Stimulated activated CD8-positive, alpha-beta memory T cell treated with anti-CD3 and anti-CD28 coated beads, Interleukin-4, amount 100 ng/mL, for 4 hours (primary cell): ENCODE data around the gene ZNF444.
"Not testable (repeated sequence)": the region's sequence is repeated elsewhere in the genome, so short reads cannot be mapped to it uniquely, and the experiment has no call there.

Experiments
- DNase-seq, 2 donors: peaks; one replicate each; pipeline ENCODE4 v3.0.0-alpha.2; 2020; ENCODE audit warnings: low read depth in 2 of 2, low spot score in 1 of 2

Gene ZNF444

DNA sequence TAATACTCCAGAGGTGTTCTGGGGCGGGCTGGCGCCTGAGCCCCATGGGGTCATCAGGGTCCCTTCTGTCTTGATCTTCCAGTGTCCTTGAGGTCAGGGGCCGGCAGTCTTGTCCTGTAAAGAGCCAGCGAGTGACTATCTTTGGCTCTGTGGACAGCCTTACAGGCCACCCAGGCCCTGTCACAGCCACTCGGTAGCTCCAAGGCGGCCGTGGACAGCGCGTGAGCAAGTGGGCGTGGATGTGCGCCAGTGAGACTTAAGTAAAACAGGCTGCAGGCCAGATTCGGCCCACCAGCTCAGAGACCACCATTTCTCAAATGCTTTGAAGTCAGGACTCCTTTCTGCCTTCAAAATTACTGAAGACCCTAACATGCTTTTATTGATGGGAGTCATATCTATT, 3.7 kb downstream of the ZNF444 start:
- DNase-seq, result no peak

DNA sequence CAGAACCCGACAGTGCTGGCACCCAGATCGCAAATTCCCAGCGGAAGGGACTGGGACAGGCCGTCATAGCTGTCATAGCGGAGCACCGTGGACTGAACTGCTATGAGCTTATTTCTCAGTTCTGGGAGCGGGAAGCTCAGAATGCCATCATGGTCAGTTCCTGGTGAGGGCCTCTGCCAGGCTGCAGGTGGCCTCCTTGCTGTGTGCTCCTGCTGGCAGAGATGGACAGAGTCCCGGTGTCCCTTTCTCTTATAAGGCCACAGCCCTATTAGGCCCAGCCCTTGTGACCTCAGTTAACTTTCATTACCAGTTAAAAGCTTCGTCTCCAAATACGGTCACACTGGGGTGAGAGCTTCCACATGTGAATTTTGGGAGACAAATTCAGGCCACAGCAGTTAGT, 4.6 kb downstream of the ZNF444 start:
- no peak for DNase-seq

- no peak for DNase-seq
Observed at GRCh38 chr19:56146904-56147303, 5.8 kb downstream of the ZNF444 start.

- DNase-seq, result no peak
Observed at GRCh38 chr19:56147307-56147706, 6.2 kb downstream of the ZNF444 start.

DNA sequence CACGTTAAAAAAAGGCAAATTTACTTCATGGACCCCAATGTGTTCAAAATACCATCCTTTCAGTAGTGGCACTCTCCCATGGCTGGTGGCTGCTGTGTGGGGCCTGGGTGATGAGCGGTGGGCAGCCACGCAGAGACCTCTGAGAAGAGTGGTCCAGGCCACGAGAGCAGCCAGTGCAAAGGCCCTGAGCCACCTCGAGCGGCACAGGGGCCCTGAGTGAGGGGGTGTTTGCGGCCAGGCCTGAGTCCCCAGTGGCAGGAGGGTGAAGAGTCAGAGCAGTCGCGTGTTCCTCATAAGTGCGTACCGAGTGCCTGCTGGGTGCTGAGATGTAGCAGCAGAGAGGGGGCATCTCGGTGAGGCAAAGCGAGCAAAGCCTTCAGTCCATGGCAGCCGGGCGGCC, 7.0 kb downstream of the ZNF444 start:
- DNase-seq, result no peak

- not testable (repeated sequence) for DNase-seq
Observed at GRCh38 chr19:56148955-56149655, 8.0 kb downstream of the ZNF444 start.

GRCh38 chr19:56149656-56150038, 8.6 kb downstream of the ZNF444 start:
- DNase-seq, result no peak

DNA sequence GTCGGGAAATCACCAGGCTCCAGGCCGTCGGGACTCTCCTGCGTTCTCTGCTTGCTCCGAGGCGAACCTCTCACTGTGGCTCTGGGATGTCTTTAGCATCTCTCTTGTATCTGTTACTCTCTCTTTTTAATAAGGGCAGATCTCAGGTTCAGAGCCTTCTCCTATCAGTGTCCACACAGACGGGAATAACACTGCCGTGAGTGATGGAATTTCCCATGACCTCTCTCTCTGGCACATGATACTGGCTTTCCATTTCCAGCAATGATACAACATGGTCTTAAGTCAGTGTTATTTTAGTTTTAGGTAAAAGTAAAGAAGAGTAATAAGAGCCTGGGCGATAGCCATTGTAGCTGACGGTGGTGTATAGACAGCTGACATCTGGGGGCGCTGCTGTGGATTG, 9.3 kb downstream of the ZNF444 start:
- DNase-seq, result no peak

DNA sequence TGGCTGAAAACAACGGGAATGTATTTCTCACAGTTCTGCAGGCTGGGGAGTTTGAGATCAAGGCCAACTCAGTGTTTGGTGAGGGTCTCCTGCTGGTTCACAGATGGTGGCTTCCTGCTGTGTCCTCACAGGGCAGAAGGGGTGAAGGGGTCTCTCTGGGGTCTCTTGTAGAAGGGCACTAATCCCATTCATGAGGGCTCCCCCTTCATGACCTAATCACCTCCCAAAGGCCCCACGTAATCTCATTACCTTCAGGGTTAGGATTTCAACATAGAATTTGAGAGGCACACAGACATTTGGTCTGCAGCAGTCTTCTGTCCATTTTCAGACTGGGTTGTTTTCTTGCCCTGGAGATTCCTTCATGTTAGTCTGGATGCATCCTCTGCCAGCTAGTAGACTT, 11.6 kb downstream of the ZNF444 start:
- DNase-seq, result no peak

DNA sequence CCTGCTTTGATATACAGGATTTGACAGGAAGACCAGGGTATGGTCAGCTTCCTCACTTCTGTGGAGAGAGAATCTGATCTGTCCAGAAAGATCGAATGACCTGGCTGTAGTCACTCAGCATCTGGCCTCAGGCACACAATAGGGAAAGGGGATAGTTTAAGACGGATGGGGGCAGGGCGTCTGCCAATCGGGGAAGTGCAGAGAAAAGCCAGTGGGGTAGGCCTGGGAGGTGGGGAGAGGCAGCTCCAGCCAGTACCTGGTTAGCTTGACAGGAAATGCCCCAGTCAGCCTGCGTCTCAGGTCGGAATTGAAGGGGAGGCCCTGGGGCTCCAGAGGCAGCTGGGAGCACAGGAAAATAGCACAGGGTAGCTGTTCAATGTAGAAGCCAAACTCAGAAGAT, 12.4 kb downstream of the ZNF444 start:
- DNase-seq, result no peak

DNA sequence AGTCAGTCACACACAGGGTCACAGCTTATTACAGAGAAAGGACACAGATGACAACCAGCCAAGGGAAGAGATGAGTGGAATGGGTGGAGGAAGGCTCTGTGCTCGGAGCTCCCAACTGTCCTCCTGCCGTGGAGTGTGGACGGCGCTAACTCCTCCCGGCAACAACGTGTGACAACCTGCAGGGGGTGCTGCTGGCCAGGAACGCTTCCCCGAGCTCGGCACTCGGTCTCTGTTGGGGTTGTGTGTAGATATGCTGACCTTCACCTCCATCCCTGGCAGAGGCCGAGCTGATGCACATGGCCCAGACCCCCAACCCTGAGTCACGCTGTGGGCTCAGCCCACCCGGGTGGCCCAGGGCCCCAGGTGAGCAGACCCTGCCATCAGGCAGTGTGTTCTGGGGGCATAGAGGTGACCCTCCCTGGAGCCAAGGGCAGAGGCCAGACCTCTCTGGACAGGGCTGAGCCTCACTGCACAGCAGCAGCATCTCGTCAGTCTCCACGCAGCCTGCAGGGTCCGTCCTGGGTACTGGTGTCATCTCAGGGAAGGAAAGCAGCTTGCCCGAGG, 14.1 kb downstream of the ZNF444 start:
- DNase-seq, result no peak

- no peak for DNase-seq
Observed at GRCh38 chr19:56156768-56157167, 15.7 kb downstream of the ZNF444 start.

DNA sequence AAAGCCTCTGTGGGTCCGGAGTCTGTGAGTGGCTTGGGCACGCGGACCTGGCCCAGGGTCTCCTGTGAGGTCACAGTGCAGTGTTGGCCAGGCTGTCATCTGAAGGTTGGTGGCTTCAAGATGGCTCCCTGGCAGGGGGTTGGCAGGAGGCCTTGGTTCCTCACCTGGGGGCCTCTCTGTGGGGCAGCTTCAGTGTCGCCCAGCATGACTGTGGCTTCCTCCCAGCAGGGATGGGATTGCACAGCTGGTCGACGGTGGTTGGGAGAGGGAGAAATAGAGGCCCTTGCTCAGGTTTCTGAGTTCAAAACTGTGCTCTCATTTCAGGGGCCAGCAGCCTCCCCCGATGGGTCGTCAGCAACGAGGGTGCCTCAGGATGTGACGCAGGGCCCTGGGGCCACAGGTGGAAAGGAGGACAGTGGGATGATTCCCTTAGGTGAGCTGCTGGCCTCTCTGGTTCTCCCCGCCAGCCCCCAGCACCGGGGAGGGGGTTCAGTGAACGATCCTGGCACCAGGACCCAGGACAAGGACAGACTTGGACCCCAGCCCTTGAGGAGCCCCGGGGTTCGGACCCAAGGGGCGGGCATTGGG, 17.2 kb downstream of the ZNF444 start:
- no peak for DNase-seq

DNA sequence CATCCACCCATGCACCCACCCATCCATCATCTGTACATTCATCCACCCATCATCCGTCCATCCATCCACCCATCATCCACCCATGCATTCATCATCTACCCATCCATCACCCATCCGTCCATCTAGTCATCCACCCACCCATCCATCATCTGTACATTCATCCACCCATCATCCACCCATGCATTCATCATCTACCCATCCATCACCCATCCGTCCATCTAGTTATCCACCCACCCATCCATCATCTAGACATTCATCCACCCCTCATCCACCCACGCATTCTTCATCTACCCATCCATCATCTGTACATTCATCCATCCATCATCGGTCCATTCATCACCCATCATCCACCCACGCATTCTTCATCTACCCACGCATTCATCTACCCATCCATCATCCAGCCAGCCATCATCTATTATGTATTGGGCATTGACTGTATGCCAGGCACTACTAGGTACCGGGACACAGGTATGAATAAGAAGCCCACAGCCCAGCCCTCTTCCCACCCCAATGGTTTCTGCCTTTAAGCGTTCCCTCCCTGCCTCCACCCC, 18.0 kb downstream of the ZNF444 start:
- DNase-seq, result no peak

GRCh38 chr19:56159622-56160271, 18.7 kb downstream of the ZNF444 start:
- DNase-seq, result no peak

DNA sequence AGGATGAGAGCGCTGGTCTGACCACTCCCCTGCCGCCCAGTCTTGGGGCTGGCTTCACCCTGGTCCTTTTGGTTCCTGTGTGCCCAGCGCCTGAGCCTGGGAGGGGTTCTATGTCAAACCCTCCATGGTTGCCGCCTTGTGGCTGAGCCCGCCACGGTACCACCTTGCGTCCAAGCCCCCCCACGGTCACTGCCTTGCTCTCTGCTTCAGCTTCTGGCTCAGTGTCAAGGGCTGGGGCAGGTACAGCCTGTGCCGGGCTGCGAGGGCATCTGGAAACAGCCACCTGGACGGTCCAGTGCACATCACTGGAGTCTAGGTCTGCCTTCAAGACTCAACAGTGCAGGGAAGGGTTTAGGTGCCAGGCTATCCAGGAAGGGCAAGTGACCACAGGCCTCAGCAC, 20.4 kb downstream of the ZNF444 start:
- DNase-seq, result no peak

DNA sequence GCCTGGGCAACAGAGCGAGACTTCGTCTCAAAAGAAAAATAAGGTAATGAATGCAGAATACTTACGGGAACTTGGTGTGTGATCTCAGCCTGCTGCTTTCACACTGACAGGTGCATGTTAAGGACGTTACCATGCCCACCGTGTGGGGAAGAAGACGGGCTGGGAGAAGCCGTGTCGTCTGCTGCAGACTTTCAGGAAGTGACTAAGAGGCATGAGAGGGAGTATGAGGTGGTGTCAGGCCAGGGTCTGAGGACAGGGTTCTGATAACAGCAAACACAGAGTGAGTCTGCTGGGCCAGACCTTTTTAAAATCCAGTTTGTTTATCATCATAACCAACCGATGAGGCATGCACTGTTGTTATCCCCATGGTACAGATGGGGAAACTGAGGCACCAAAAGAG, 21.2 kb downstream of the ZNF444 start:
- no peak for DNase-seq

- no peak for DNase-seq
Observed at GRCh38 chr19:56163097-56163496, 22.0 kb downstream of the ZNF444 start.

DNA sequence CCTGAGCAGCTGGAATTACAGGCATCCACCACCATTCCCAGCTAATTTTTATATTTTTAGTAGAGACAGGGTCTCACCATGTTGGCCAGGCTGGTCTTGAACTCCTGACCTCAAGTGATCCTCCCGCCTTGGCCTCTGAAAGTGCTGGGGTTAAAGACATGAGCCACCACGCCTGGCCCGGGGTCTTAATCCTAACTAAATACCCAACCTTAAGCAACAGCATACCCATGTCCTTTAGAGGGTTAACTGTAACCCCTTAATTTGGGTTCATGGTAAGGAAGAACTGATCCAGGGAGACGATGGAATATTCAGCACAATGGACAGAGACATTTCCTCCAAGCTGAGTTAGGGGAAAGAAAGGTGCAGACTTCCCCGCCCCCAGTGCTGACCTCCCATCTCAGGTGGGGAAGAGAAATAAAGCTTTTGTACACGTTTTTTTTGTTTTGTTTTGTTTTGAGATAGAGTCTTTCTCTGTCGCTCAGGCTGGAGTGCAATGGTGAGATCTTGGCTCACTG, 26.0 kb downstream of the ZNF444 start:
- no peak for DNase-seq

GRCh38 chr19:56170261-56170660, 29.2 kb downstream of the ZNF444 start:
- DNase-seq, result no peak

- no peak for DNase-seq
Observed at GRCh38 chr19:56174086-56174485, 33.0 kb downstream of the ZNF444 start.

DNA sequence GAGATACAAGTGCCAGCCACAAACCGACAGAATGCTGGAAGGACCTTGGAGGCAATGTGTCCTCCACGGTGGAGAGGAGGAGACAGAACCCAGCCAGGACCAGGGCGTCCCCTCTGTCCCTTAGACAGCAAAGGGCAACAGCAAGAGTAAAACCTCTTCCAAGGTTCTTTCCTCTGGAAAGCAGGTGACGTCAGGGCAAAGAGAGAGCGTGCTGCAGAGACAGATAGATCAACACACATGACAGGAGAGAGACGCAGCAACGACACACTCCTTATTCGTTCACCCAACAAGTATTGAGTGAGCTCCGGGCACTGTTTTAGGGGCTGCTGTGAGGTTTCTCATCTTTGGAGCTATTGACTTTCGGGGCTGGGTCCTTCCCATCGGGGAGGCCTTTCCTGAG, 33.5 kb downstream of the ZNF444 start:
- DNase-seq, result no peak
